Measurements from ENCODE around the gene ACOXL.

Gene ACOXL

GRCh38 chr2:110718990-110719389 lies 13.4 kb upstream of the ACOXL start:
- DNase-seq = no peak

- no peak for DNase-seq
These were observed 11.8 kb upstream of the ACOXL start for GRCh38 chr2:110720547-110720946.

GRCh38 chr2:110724820-110725219 lies 7.6 kb upstream of the ACOXL start:
- no peak for DNase-seq

- DNase-seq = no peak
These were observed 7.0 kb upstream of the ACOXL start for GRCh38 chr2:110725370-110725769.

- DNase-seq = no peak
These were observed 6.5 kb upstream of the ACOXL start for GRCh38 chr2:110725859-110726258.

GRCh38 chr2:110726285-110726684 lies 6.1 kb upstream of the ACOXL start:
- DNase-seq = no peak

DNA sequence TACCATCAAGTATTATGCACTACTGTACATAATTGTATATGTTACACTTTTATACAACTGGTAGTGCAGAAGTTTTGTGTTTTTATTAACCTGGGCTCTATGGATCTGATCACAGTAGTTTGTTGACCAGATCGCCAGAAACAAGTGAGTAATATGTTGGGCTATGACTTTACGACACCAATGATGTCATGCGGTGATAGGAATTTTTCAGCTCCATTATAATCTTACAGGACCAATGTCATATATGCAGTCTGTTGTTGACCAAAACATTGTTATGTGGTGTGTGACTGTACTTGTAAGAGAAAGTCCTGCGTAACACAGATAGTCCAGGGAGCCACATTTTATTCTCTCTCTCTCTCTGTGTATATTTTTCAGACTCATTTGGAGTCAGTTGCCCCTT lies 4.5 kb upstream of the ACOXL start:
- no peak for DNase-seq

GRCh38 chr2:110729106-110729505 lies 3.3 kb upstream of the ACOXL start:
- no peak for DNase-seq

GRCh38 chr2:110731064-110731463 lies 1.3 kb upstream of the ACOXL start:
- DNase-seq = no peak

DNA sequence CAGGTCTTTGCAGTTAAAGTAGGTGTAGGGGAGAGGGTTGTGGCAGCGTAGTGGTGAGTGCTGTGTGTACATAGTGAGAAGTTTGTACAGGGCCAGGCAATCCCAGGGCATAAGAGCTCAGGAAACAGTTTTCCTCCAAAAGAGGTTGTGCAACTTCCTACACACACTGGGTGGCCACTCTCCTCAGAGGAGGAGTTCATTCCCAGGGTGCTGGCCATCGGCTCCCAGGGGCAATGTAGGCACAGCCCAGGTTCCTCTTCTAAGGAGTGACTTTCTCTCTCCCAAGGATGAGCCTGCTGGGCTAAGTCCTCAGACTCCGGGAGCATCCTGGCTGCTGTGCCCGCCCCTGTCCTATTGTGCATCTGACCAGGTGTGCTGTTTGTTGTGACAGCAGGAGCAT lies 3.0 kb downstream of the ACOXL start:
- no peak for DNase-seq

DNA sequence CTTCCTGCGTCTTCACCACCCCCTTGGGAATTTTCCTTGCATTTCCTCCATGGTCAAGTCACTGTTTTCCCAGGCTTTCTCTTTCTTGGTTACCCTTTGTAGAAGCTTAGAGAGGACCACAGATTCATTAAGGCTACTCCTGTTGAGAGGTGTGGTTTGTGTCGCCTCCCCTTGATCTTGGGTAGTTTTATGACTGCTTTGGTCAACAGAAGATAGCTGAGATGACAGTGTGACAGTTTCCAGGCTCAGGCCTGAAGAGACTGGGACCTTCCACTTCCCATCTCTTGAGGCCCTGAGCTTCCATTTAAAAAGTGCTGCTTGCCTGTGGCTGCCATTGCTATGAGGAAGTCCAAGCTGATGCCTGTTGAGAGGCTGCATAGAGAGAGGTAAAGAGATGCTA lies 5.4 kb downstream of the ACOXL start:
- DNase-seq = no peak

GRCh38 chr2:110740747-110741349 lies 8.5 kb downstream of the ACOXL start:
- DNase-seq = no peak

DNA sequence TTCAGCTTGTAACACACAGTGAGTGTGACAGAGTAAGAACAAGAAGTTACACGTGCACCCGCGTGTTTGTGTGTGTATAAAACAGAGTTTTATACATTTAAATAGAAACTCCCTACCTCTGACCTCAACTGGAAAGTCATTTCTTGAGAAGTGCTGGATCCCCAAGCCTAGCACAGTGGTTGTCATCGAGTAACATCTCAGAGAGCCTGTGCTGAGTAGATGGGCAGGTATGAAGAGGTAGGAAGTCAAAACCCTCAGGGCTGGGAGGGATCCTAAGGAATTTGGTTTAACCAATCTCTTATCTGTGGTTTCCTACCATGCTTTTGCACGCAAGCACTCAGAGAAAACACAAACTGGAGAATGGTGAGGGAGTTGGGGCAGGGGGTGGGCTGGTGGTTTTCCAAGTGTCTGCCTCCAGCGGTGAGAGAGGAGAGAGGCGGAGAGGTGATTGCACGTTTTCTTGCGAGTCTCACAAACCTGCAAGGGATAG lies 9.2 kb downstream of the ACOXL start:
- no peak for DNase-seq

DNA sequence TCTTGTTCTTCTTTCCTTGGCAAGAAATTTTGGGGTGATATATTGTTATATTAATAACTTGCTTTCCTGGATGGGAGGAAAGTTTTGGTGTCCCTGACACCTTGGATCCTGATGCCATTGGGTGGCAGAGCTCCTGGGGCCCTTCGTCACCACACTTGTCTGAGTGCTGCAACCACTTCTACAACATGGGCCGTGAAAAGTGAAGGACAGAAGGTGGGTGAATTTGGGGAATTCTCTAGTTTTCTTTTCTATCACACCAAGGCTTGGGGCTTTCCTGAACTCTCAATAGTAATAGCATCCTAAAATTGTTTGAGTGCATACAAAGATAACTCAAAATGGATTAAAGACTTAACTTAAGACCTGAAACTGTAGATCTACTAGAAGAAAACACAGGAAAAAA lies 10.0 kb downstream of the ACOXL start:
- no peak for DNase-seq

- no peak for DNase-seq
These were observed 11.2 kb downstream of the ACOXL start for GRCh38 chr2:110743600-110743999.

DNA sequence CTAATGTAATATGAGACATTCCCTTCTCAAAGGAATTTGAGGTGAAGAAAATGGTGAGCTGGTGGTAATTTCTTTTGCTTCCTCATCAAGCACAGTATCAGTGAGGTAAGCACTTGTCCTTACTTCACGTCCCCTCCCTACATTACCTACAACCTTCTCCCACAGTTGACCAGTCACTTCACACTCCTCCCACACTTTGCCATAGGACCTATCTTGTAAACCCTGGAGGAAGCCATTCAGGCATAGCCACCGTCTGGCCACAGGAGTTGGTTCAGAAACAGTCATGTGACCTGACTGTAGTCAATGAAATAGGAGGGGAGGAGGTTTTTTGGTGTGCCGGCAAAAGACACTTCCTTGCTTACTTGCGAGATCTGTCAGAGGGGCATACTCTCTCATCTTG lies 12.1 kb downstream of the ACOXL start:
- no peak for DNase-seq

DNA sequence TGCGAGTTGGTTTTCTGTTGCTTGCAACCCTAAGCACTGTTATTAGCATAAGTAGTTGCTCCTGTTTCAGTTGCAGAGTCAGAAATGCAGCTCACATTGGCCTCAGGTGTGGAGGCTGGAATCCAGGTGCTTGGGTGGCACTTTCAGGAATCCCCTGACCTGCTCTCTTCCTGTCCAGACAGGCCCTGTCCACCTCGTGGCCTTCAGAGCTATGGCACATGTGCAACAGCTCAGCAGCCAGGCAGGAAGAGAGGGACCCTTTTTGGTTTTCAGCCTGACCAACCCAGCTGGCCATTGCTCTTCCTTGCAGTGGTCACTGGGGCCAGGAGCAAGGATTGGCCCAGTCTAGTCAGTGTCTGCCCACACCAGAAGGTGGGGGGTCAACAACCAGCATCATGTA lies 12.7 kb downstream of the ACOXL start:
- DNase-seq = no peak

GRCh38 chr2:110746586-110747521 lies 14.5 kb downstream of the ACOXL start:
- DNase-seq = no peak

- DNase-seq = no peak
These were observed 15.4 kb downstream of the ACOXL start for GRCh38 chr2:110747522-110748488.

DNA sequence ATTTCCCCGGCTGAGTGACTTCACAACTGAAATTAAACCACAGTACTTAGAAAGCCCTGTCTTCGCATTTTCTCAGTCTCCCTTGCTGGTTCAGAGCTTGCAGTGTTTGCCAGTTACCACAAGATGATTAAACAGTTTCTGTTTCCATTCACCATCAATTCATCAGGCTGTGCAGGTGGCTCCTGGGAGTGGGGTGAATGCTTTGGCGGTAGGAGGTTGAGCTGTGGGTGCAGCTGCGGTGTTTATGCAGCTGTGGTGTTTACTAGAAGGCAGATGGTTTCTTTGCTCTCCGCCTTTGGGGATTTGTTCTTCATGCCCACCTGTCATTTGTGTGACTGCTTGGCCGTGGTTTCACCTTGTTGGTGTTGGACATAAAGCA lies 16.1 kb downstream of the ACOXL start:
- DNase-seq = peak; percentile 46 to 51

DNA sequence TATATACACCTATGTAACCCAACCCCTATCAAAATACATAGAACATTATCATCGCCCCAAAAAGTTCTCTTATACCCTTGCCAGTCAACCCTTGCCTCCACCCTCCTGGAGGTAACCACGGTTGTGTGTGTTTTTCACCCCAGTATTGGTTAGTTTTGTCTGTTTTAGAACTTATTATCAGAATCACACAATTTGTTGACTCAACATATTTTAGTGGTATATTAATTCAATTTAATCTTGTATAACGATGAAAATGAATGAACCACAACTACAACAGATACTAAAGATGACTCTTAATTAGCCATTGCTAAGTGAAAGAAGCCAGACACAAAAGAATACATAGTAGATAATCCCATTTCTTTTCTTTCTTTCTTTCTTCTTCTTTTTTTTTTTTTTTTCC lies 19.3 kb downstream of the ACOXL start:
- no peak for DNase-seq

DNA sequence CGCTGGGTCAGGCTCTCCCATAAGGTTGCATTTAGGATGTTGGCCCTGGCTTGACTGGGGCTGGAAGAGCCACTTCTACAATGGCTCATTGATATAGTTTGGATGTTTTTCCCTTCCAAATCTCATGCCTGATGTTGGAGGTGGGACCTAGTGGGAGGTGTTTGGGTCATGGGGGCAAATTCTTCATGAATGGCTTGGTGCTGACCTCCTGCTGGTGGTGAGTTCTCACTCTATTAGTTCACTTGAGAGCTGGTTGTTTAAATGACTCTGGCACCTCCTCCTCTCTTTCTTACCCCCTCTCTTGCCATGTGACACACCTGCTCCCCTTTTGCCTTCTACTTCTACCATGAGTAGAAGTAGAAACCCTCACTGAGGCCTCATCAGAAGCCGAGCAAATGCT lies 20.5 kb downstream of the ACOXL start:
- DNase-seq = no peak

DNA sequence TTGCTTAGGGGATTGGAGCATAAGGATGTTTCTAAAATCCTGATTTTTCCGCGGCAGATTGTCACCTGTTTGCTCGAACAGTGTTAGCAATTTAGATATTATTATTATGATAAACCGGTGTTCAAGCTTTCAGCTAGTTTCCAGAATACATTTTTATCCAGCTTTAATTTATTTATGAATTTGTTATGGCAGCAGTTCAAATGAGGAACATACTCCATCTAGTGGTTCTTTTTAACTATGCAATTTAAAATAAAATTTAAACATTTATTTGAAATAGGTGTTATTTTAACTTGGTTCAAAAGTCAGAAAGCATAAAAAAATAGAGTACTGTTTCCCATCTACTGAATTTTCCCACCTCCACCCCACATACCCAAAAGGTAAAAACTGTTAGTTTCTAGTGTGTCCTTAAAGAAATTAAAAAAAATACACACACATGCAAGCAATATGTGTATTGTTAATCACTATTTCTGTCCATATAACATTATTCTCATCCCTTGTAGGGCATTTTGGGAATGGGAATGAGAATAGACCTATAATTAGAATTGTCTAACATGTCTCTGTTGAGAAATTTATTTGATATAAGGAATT lies 23.2 kb downstream of the ACOXL start:
- no peak for DNase-seq
